ENCODE data around the gene PFAS.

PFAS gene

DNA sequence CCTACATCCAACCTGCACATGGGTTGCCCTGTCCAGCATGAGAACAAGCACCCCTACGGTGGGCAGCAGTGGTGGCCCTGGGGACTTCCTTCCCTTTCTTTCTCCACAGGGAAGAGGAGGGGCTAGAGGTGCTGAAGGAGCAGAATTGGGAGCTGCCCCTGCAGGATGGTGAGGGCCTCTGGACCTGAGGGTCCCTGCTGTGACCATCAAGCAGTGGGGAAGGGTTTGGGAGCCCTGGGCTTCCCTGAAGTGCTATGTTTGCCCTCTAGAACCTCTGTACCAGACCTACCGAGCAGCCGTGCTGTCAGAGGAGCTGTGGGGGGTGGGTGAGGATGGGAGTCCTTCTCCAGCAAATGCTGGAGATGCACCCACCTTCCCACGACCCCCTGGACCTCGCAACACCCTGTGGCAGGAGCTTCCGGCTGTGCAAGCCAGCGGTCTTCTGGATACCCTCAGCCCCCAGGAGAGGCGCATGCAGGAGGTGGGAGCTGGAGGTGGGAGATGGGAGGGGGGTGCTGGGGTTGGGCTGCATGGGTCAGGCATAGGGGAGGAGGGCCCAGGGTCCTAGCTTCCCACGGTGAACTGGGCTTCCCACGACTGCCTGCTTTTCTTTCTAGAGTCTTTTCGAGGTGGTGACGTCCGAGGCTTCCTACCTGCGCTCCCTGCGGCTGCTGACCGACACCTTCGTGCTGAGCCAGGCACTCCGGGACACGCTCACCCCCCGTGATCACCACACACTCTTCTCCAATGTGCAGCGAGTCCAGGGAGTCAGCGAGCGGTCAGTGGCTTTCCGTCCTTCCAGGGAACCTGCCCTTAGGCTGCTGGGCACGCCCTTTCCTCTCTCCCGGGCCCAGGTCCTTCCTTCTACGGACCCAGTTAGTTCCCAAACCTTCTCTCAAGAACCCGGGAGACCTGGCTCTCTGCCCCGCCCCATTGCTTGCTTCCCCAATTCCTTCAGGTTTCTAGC lies 66.0 kb downstream of the PFAS start:
- TF ChIP-seq, protein P1, sequence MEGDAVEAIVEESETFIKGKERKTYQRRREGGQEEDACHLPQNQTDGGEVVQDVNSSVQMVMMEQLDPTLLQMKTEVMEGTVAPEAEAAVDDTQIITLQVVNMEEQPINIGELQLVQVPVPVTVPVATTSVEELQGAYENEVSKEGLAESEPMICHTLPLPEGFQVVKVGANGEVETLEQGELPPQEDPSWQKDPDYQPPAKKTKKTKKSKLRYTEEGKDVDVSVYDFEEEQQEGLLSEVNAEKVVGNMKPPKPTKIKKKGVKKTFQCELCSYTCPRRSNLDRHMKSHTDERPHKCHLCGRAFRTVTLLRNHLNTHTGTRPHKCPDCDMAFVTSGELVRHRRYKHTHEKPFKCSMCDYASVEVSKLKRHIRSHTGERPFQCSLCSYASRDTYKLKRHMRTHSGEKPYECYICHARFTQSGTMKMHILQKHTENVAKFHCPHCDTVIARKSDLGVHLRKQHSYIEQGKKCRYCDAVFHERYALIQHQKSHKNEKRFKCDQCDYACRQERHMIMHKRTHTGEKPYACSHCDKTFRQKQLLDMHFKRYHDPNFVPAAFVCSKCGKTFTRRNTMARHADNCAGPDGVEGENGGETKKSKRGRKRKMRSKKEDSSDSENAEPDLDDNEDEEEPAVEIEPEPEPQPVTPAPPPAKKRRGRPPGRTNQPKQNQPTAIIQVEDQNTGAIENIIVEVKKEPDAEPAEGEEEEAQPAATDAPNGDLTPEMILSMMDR (conservative IDR thresholded peaks at IDR 0.05; ENCODE audit: control insufficient read depth, insufficient read depth, low read depth, low read length): no peak
- no peak for DNase-seq (ENCODE audit: low read depth)
- H3K4me3 ChIP-seq (ENCODE audit: control insufficient read depth, low read depth, low read length): no peak overlapping the region

DNA sequence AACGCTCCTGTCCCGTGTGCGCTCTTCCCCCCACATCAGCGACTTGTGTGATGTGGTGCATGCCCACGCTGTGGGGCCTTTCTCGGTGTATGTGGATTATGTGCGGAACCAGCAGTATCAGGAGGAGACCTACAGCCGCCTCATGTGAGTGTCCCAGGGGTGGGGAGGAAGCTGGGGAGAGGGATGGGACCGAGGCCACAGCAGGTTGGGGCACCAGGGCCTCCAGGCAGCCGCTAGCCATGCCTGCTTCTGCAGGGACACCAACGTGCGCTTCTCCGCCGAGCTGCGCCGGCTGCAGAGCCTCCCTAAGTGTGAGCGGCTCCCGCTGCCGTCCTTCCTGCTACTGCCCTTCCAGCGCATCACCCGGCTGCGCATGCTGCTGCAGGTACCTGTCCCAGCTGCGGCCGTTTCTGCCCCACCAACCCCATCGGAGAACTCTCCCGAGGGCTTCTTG lies 66.7 kb downstream of the PFAS start:
- no peak overlapping the region for H3K4me3 ChIP-seq (ENCODE audit: control insufficient read depth, low read depth, low read length)
- DNase-seq (ENCODE audit: low read depth): no peak
- TF ChIP-seq, protein P1 (conservative IDR thresholded peaks at IDR 0.05; ENCODE audit: control insufficient read depth, insufficient read depth, low read depth, low read length): no peak

DNA sequence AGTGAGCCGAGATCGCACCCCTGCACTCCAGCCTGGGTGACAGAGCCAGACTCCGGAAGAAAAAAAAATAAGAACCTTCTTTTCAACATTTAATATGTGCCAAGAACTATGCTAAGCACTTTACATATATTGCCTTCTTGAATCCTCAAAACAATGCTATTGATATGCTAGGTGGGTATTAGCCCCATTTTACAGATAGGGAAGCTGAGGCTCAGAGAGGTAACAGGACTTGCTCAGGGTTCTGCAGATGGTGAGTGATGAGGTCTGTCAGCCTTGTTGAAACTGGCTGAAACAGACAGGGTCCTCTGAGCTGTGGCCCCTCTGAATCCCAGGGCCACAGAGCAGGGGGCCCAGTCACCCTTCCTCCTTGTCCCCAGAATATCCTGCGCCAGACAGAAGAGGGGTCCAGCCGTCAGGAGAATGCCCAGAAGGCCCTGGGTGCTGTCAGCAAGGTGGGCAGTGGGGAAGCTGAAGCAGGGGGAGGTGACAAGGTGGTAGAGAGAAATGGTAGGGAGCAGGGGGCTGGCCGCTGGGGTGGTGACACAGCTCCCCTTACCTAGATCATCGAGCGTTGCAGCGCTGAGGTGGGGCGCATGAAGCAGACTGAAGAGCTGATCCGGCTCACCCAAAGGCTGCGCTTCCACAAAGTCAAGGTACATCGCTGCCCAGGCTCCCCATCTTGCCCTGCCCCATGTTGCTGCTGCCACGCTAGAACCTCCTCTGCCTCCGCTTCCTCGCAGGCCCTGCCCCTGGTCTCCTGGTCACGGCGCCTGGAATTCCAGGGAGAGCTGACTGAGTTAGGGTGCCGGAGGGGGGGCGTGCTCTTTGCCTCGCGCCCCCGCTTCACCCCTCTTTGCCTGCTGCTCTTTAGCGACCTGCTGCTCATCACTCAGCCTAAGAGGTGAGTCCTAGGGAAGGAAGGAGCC lies 69.2 kb downstream of the PFAS start:
- TF ChIP-seq, protein P1 (conservative IDR thresholded peaks at IDR 0.05; ENCODE audit: control insufficient read depth, insufficient read depth, low read depth, low read length): no peak
- DNase-seq (ENCODE audit: low read depth): no peak
- no peak overlapping the region for H3K4me3 ChIP-seq (ENCODE audit: control insufficient read depth, low read depth, low read length)
